B cell (primary cell): ENCODE results near the gene ATP9B. TPM values are rescaled to one million over a fixed set of nuclear protein-coding genes. Genes with fewer than 3 reads are reported as not detected.

Experiments used
- ATAC-seq: fragments of 200-7000 bp; cut with Tn5 transposase; one replicate; pipeline ENCODE4 v1.10.0; 2021; ENCODE audit warnings: low read depth, mild to moderate bottlenecking, moderate number of reproducible peaks, moderate library complexity
- CTCF ChIA-PET: fragments of 350-600 bp; sonication (Branson Sonifier 250); formaldehyde crosslinking; loops from one replicate; lab custom pipeline; 2021; ENCODE audit warnings: antibody characterized with exemption, inconsistent platforms; lab: Charles Lee
- POLR2A ChIA-PET: fragments of 350-600 bp; sonication (Branson Sonifier 250); formaldehyde crosslinking; loops from one replicate; lab custom pipeline; 2021; ENCODE audit warnings: antibody characterized with exemption; lab: Charles Lee
- DNase-seq: peaks from one replicate; pipeline ENCODE4 v3.0.0; 2013
- H2AFZ ChIP-seq: 2 replicates; pipeline ENCODE4 v1.6.1; 2012; ENCODE audit warnings: mild to moderate bottlenecking, low read depth, low read length; ENCODE audit not compliant: insufficient read depth, poor library complexity, severe bottlenecking
- H3K27ac ChIP-seq, 2 donors: 1 replicate in 1 of 2; 2 replicates in 1 of 2; pipeline ENCODE4 v1.5.1; 2012 to 2013; ENCODE audit warnings: low read length in 2 of 2, mild to moderate bottlenecking in 2 of 2, moderate library complexity in 1 of 2
- H3K27me3 ChIP-seq, 4 experiments: fragments of 200-600 bp in 1 of 4; sonication (generic) in 1 of 4; replicated peaks in 1 of 4; 1 replicate in 2 of 4; 2 replicates in 2 of 4; pipeline versions ENCODE4 v1.6.1 to v1.7.0; 2013 to 2016; ENCODE audit warnings: low read length in 3 of 4, mild to moderate bottlenecking in 2 of 4, mixed read lengths in 1 of 4, moderate library complexity in 1 of 4; ENCODE audit not compliant: insufficient read depth in 4 of 4, control insufficient read depth in 3 of 4; ENCODE audit errors: control extremely low read depth in 1 of 4
- H3K36me3 ChIP-seq, 2 experiments: replicated peaks in 1 of 2; 1 replicate in 1 of 2; 2 replicates in 1 of 2; pipeline versions ENCODE4 v1.6.1 to v1.7.1; 2013; ENCODE audit warnings: low read length in 1 of 2; ENCODE audit not compliant: insufficient read depth in 2 of 2, control insufficient read depth in 1 of 2; ENCODE audit errors: control extremely low read depth in 1 of 2, extremely low read depth in 1 of 2
- H3K4me1 ChIP-seq, 2 donors: fragments of 200-600 bp in 1 of 2; sonication (generic) in 1 of 2; 1 replicate in 1 of 2; 2 replicates in 1 of 2; pipeline versions ENCODE4 v1.5.1 to v1.6.1; 2013 to 2017; ENCODE audit warnings: low read length in 2 of 2; ENCODE audit not compliant: control insufficient read depth in 2 of 2, insufficient read depth in 2 of 2
- H3K4me2 ChIP-seq: replicated peaks from 2 replicates; pipeline ENCODE3; 2012; ENCODE audit warnings: mild to moderate bottlenecking, low read depth, low read length; ENCODE audit not compliant: poor library complexity, severe bottlenecking
- H3K4me3 ChIP-seq, 5 experiments: fragments of 200-600 bp in 1 of 5; sonication (generic) in 1 of 5; 1 replicate in 3 of 5; 2 replicates in 2 of 5; pipeline versions ENCODE4 v1.5.1 to v1.7.0; 2011 to 2016; ENCODE audit warnings: low read length in 4 of 5, mild to moderate bottlenecking in 4 of 5, low read depth in 2 of 5, control low read depth in 1 of 5, moderate library complexity in 1 of 5; ENCODE audit not compliant: insufficient read depth in 1 of 5; ENCODE audit errors: control extremely low read depth in 1 of 5, extremely low read depth in 1 of 5
- H3K79me2 ChIP-seq: fragments of 200-600 bp; sonication (generic); one replicate; pipeline ENCODE4 v1.6.0; 2016; ENCODE audit warnings: low read length; ENCODE audit not compliant: control insufficient read depth, insufficient read depth
- H3K9ac ChIP-seq: fragments of 200-600 bp; sonication (generic); 2 replicates; pipeline ENCODE4 v1.6.1; 2017; ENCODE audit warnings: mild to moderate bottlenecking, low read length, moderate library complexity
- H3K9me3 ChIP-seq, 3 donors: one replicate each; pipeline versions ENCODE4 v1.6.1 to v1.7.1; 2013; ENCODE audit warnings: low read length in 2 of 3; ENCODE audit not compliant: control insufficient read depth in 2 of 3, insufficient read depth in 1 of 3; ENCODE audit errors: control extremely low read depth in 1 of 3
- H4K20me1 ChIP-seq: 2 replicates; pipeline ENCODE4 v1.6.0; 2012; ENCODE audit warnings: mild to moderate bottlenecking, low read length; ENCODE audit not compliant: insufficient read depth, control insufficient read depth, poor library complexity, severe bottlenecking
- H3K27ac Mint-ChIP-seq: one replicate; pipeline ENCODE4 v1.8.0; 2021; ENCODE audit warnings: mixed read lengths
- H3K27me3 Mint-ChIP-seq: one replicate; pipeline ENCODE4 v1.8.0; 2021; ENCODE audit warnings: mixed read lengths
- H3K4me1 Mint-ChIP-seq: one replicate; pipeline ENCODE4 v1.8.0; 2021; ENCODE audit warnings: mixed read lengths
- H3K4me3 Mint-ChIP-seq: one replicate; pipeline ENCODE4 v1.8.0; 2021; ENCODE audit warnings: mixed read lengths
- H3K9me3 Mint-ChIP-seq: one replicate; pipeline ENCODE4 v1.8.0; 2022; ENCODE audit warnings: mixed read lengths; ENCODE audit not compliant: insufficient read depth
- EZH2 ChIP-seq: IDR thresholded peaks from 2 replicates; pipeline ENCODE4 v1.6.1; 2012; ENCODE audit warnings: borderline replicate concordance, low read depth, mild to moderate bottlenecking, moderate library complexity, low read length; ENCODE audit not compliant: insufficient read depth, poor library complexity, severe bottlenecking
- WGBS: methylation state at CpG from one replicate; pipeline ENCODE4 v1.1.5; 2013; ENCODE audit warnings: missing lambda C conversion rate; ENCODE audit not compliant: insufficient coverage; 5-methylcytosine and 5-hydroxymethylcytosine counted together
- intact Hi-C: fragments of 100-400 bp; cut with micrococcal nuclease; formaldehyde crosslinking; loops from one replicate; pipeline ENCODE4 v1.10.0; 2022
- polyA plus RNA-seq: library from polyadenylated mRNA; depleted of rRNA; stranded (reverse); fragments of >200 nt; gene quantifications from 2 replicates; pipeline ENCODE4 v1.2.3, GENCODE V29; 2012
- total RNA-seq, 2 donors: library from RNA; stranded (reverse); fragments of 120-200 nt in 1 of 2; gene quantifications; 1 replicate in 1 of 2; 2 replicates in 1 of 2; pipeline versions ENCODE4 v1.2.3 to v1.2.4, GENCODE V29; 2013 to 2022
- TF ChIP-seq, protein P1 (sequence below): fragments of 200-600 bp; IDR thresholded peaks from one replicate; pipeline ENCODE4 v1.8.0; 2022; ENCODE audit warnings: antibody characterized with exemption, mild to moderate bottlenecking

ATP9B gene
- total and polyA plus RNA-seq, 2 donors (not counting 1 experiment from before 2014, with no cell fraction given) = 34.3 to 71.7 TPM

- TF ChIP-seq EZH2 = no peak
- TF ChIP-seq, protein P1, sequence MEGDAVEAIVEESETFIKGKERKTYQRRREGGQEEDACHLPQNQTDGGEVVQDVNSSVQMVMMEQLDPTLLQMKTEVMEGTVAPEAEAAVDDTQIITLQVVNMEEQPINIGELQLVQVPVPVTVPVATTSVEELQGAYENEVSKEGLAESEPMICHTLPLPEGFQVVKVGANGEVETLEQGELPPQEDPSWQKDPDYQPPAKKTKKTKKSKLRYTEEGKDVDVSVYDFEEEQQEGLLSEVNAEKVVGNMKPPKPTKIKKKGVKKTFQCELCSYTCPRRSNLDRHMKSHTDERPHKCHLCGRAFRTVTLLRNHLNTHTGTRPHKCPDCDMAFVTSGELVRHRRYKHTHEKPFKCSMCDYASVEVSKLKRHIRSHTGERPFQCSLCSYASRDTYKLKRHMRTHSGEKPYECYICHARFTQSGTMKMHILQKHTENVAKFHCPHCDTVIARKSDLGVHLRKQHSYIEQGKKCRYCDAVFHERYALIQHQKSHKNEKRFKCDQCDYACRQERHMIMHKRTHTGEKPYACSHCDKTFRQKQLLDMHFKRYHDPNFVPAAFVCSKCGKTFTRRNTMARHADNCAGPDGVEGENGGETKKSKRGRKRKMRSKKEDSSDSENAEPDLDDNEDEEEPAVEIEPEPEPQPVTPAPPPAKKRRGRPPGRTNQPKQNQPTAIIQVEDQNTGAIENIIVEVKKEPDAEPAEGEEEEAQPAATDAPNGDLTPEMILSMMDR = no peak
- Histone ChIP-seq H3K4me3 (no peak overlapping the region), H3K9ac (no peak overlapping the region), H2AFZ (no peak overlapping the region), H3K4me2 (no peak overlapping the region), H3K79me2 (no peaks in the 10 kb centered on the region), H3K9me3 (no peaks in the 10 kb centered on the region), H3K27ac (no peak overlapping the region), H3K27me3 (no peaks in the 10 kb centered on the region), H4K20me1 (no peaks in the 10 kb centered on the region), H3K36me3 (no peaks in the 10 kb centered on the region), H3K4me1 (no peaks in the 10 kb centered on the region)
- Mint-ChIP-seq H3K27ac (no peak overlapping the region), H3K4me3 (no peak overlapping the region), H3K4me1 (no peaks in the 10 kb centered on the region), H3K9me3 (no peaks in the 10 kb centered on the region), H3K27me3 (peaks cover 23% of the 10 kb centered on the region)
- ChIA-PET POLR2A (no interaction called here), CTCF (no interaction called here)
- no peak for DNase-seq
- WGBS = 93% methylated on average over 32 of the region's 36 CpGs
- no peak for ATAC-seq
- intact Hi-C loops = no loop called here
Measured at GRCh38 chr18:79047556-79048244, 21.5 kb upstream of the ATP9B start.

- Histone ChIP-seq H3K9ac (no peak overlapping the region), H3K36me3 (no peaks in the 10 kb centered on the region), H2AFZ (no peak overlapping the region), H3K4me3 (no peak overlapping the region), H4K20me1 (no peaks in the 10 kb centered on the region), H3K9me3 (no peaks in the 10 kb centered on the region), H3K27me3 (no peaks in the 10 kb centered on the region), H3K4me1 (no peaks in the 10 kb centered on the region), H3K4me2 (no peak overlapping the region), H3K27ac (no peak overlapping the region), H3K79me2 (no peaks in the 10 kb centered on the region)
- WGBS = 93% methylated on average over 8 of the region's 8 CpGs
- ATAC-seq (no peak), DNase-seq (no peak)
- CTCF ChIA-PET = no interaction called here
- Mint-ChIP-seq H3K27ac (no peak overlapping the region), H3K9me3 (no peaks in the 10 kb centered on the region), H3K4me3 (no peak overlapping the region), H3K4me1 (no peaks in the 10 kb centered on the region), H3K27me3 (peaks cover 23% of the 10 kb centered on the region)
- intact Hi-C loops = no loop called here
- no peak for TF ChIP-seq EZH2
- TF ChIP-seq, protein P1 = no peak
- POLR2A ChIA-PET = no interaction called here
Measured at GRCh38 chr18:79048245-79048632, 21.0 kb upstream of the ATP9B start.
